GM21619 (cell line): ENCODE results near the gene MRPS7.

Source experiments
- ATAC-seq: cut with Tn5 transposase; IDR thresholded peaks from one replicate; pipeline ENCODE4 v1.9.1; 2021; ENCODE audit not compliant: unreplicated experiment

Gene MRPS7

GRCh38 chr17:75307957-75308731 lies 46.5 kb downstream of the MRPS7 start:
- ATAC-seq: no peak

- ATAC-seq: no peak
These were observed 47.3 kb downstream of the MRPS7 start for GRCh38 chr17:75308732-75309629.

GRCh38 chr17:75313941-75314551 lies 52.4 kb downstream of the MRPS7 start:
- ATAC-seq: peak; percentile 46

- ATAC-seq: no peak
These were observed 54.0 kb downstream of the MRPS7 start for GRCh38 chr17:75315541-75316243.
